Lower leg skin (tissue), 3 donors: ENCODE measurements around the gene PPARA.

Experiments used
- POLR2A ChIP-seq, 2 donors: fragments of 450-650 bp; IDR thresholded peaks; one replicate each; pipeline ENCODE4 v1.6.1; 2016 to 2017; ENCODE audit warnings: antibody characterized with exemption in 2 of 2, mild to moderate bottlenecking in 1 of 2, moderate library complexity in 1 of 2
- TF ChIP-seq, protein P1 (sequence below), 3 donors: fragments of 450-650 bp; IDR thresholded peaks; one replicate each; pipeline ENCODE4 v1.5.1; 2016; ENCODE audit warnings: antibody characterized with exemption in 3 of 3, mild to moderate bottlenecking in 3 of 3, moderate library complexity in 2 of 3

DNA sequence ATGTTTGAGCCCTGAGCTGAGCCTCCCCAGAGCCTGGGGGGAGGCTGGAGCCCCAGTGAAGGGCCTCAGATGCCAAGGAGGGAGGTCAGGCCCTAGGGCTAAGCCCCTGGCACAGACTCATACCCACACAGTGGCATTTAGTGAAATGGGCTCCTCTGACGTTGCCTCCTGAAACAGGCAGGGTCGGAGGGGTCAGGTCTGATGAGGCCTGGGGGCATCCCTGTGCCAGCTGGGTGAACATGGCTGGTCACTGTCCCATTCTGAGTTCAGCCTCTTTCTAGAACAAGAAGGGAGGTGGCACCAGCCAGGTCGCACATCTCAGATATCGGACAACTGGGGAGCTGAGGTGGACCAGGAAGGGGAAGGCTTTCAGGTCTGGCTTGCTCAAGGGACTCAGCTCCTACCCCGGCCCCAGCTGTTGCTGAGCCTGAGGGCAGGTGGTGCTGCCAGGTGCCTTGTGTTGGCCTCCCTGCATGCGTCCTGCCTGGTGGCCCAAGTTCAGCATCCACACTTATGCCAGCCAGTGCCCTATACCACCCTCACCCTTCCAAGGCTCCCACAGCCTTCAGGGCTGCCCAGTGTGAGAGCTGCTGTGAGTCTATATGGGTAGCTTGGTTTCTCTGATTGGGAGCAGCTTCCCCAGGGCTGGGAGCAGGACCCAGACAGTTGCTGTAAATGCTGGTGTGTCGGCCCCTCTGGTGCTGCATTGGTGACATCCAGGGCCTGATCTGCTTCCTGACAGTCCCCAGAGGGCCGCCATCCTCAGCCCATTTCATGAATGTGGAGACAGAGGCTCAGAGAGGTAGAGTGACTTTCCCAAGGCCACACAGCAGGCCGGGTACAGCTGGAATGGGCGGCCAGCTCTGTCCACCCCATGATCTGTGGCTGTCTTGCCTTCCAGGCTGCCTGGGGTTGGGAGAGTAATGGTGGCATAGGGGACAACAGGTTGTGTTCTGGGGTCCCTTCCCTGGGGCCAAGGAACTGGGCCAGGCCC, 32.8 kb upstream of the PPARA start:
- TF ChIP-seq POLR2A (IDR thresholded peaks at IDR 0.05): no peak
- TF ChIP-seq, protein P1, sequence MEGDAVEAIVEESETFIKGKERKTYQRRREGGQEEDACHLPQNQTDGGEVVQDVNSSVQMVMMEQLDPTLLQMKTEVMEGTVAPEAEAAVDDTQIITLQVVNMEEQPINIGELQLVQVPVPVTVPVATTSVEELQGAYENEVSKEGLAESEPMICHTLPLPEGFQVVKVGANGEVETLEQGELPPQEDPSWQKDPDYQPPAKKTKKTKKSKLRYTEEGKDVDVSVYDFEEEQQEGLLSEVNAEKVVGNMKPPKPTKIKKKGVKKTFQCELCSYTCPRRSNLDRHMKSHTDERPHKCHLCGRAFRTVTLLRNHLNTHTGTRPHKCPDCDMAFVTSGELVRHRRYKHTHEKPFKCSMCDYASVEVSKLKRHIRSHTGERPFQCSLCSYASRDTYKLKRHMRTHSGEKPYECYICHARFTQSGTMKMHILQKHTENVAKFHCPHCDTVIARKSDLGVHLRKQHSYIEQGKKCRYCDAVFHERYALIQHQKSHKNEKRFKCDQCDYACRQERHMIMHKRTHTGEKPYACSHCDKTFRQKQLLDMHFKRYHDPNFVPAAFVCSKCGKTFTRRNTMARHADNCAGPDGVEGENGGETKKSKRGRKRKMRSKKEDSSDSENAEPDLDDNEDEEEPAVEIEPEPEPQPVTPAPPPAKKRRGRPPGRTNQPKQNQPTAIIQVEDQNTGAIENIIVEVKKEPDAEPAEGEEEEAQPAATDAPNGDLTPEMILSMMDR (IDR thresholded peaks at IDR 0.05): no peak
